KOPT-K1 (cell line): Measurements from ENCODE around the gene TTC36.
"Not testable (repeated sequence)": the region's sequence is repeated elsewhere in the genome, so short reads cannot be mapped to it uniquely, and the experiment has no call there.

Experiments
- H3K27ac ChIP-seq: fragments of 200-600 bp; sonication (generic); 2 replicates; pipeline ENCODE4 v1.5.1; 2016; ENCODE audit warnings: antibody characterized with exemption, mild to moderate bottlenecking, low read depth, low read length; ENCODE audit not compliant: poor library complexity, severe bottlenecking
- H3K36me3 ChIP-seq: fragments of 200-600 bp; sonication (generic); 2 replicates; pipeline ENCODE4 v1.5.1; 2017; ENCODE audit warnings: antibody characterized with exemption, mild to moderate bottlenecking, low read length, moderate library complexity; ENCODE audit not compliant: insufficient read depth
- H3K9me3 ChIP-seq: fragments of 200-600 bp; sonication (generic); 2 replicates; pipeline ENCODE4 v1.5.1; 2017; ENCODE audit warnings: antibody characterized with exemption, low read length, mild to moderate bottlenecking; ENCODE audit not compliant: insufficient read depth, poor library complexity, severe bottlenecking

Gene TTC36, protein sequence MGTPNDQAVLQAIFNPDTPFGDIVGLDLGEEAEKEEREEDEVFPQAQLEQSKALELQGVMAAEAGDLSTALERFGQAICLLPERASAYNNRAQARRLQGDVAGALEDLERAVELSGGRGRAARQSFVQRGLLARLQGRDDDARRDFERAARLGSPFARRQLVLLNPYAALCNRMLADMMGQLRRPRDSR

DNA sequence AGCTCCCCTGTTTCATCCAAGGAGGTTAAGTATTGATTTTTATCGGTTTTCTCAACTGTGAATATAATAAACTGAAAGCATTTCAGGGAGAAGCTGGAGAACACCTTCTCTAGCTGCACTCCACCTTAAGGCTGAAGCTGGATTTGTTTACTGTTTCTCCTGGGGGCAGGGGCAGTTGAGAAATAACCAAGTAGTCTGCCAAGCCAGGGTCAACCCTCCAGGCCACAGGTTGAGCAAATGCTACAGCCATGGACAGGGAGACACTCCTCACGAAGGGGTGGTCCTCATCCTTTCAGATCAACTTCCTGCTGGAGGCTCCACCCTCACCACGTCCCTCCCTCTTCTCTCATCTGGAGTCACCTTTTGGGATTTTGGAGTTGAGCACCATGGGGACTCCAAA is at the start of gene TTC36:
Gene TTC36, plus strand, starts transcription at position 366 of the 400 bp plus-strand sequence. Its CDS starts 21 bp downstream, at position 387.
- H3K27ac ChIP-seq, result no peak within 1 kb of the TSS
- H3K9me3 ChIP-seq, result no peaks in the 10 kb centered on the region
- peaks cover 49% of the 10 kb centered on the region for H3K36me3 ChIP-seq

DNA sequence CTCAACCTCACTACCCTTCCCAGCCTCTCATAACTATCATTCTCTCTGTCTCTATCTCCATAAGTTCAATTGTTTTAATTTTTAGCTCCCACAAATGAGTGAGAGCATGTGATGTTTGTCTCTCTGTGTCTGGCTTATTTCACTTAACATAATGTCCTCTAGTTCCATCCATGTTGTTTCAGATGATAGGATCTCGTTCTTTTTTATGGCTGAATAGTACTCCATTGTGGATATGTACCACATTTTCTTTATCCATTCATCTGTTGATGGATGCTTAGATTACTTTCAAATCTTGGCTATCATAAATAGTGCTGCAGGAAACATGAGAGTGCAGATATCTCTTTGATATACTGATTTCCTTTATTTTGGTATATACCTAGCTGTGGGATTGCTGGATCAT is 46.0 kb upstream of the TTC36 start:
- not testable (repeated sequence) for H3K9me3 ChIP-seq, H3K27ac ChIP-seq
- H3K36me3 ChIP-seq, result peaks cover 100% of the 10 kb centered on the region

DNA sequence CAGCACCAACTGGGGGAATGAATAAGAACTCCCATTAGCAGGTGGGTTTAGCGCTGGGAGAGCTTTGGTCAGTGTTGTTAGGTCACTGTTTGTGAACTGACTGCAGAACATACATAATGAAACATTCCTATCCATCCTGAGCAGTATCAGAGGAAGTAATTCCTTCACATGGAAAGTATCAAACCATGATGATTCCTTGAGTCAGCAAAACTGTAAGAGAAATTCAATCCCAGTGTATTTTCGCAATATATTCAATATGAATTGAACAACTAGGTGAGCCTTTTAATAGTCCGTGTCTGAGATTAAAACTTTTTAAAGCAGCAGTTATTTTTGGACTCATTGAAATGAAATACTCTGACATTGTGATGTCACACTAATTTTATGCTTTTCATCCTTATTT is 42.9 kb upstream of the TTC36 start:
- H3K27ac ChIP-seq, result no peak overlapping the region
- no peaks in the 10 kb centered on the region for H3K9me3 ChIP-seq
- H3K36me3 ChIP-seq, result peaks cover 97% of the 10 kb centered on the region

DNA sequence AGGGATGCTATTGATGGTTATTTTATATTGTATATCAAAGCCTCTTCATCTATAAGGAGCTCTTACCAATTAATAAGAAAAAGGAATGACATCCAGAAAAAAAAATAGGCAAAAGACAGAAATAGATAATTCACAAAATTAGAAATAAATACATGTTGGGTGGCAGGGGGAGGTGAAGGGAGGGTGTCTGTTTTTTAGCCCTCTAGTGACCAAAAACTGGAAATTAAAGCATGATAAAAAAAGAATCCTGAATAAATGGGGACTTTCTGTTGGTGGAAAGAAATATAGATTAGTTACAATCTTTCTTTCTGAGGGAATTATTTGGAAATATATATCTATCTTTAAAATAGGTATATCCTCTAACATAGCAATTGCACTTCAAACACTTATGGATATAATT is 42.0 kb upstream of the TTC36 start:
- H3K27ac ChIP-seq, result no peak overlapping the region
- peaks cover 97% of the 10 kb centered on the region for H3K36me3 ChIP-seq
- no peaks in the 10 kb centered on the region for H3K9me3 ChIP-seq

DNA sequence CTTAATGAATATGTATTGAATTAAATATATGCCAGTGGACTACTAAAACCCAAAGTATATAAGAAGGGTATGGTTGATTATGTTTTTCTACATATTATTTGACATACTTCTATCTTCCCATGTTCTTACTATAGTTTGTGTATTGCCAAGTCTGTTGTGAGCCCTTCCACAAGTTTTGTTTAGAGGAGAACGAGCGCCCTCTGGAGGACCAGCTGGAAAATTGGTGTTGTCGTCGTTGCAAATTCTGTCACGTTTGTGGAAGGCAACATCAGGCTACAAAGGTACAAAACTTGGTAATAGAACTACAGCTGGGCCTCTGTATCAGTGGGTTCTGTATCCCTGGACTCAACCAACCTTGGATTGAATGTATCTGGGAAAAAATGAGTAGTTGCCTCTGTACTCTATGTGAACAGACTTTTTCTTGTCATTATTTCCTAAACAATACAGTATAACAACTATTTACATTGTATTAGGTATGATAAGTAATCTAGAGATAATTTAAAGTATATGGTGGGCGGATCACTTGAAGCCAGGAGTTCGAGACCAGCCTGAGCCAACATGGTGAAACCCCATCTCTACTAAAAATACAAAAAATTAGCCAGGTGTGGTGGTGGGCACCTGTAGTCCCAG is 38.7 kb upstream of the TTC36 start:
- H3K27ac ChIP-seq, result no peak overlapping the region
- no peaks in the 10 kb centered on the region for H3K9me3 ChIP-seq
- H3K36me3 ChIP-seq, result peaks cover 97% of the 10 kb centered on the region

DNA sequence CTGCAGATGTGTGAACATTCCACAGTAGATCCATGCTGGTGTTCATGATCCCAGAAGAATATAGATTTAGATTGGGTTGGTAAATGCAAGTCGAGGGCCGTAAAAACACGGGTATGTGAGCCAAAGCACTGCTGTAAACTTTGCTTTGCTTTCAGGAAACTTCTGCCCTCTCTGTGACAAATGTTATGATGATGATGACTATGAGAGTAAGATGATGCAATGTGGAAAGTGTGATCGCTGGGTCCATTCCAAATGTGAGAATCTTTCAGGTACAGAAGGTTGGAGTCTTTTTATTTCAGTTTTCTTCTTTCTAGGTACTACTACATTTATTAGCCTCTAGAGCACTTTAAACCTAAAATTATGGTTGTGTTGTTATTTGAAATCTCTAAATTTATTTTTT is 36.2 kb upstream of the TTC36 start:
- Histone ChIP-seq H3K36me3 (peaks cover 96% of the 10 kb centered on the region), H3K27ac (no peak overlapping the region), H3K9me3 (no peaks in the 10 kb centered on the region)

DNA sequence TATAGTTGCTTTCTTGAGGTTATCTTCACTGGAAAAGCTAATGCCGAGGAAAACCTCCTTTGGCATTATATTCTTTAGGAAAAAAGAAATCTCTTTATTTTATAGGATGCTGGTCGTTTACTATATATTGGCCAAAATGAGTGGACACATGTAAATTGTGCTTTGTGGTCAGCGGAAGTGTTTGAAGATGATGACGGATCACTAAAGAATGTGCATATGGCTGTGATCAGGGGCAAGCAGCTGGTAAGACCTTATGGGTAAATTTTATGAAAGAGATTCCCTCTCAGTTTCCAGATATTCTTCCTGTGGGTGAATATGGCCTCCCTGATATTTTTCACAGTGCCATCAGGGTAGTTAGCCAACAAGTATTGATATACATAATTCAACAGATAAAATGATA is 29.4 kb upstream of the TTC36 start:
- Histone ChIP-seq H3K36me3 (peaks cover 99% of the 10 kb centered on the region), H3K27ac (no peak overlapping the region), H3K9me3 (no peaks in the 10 kb centered on the region)

DNA sequence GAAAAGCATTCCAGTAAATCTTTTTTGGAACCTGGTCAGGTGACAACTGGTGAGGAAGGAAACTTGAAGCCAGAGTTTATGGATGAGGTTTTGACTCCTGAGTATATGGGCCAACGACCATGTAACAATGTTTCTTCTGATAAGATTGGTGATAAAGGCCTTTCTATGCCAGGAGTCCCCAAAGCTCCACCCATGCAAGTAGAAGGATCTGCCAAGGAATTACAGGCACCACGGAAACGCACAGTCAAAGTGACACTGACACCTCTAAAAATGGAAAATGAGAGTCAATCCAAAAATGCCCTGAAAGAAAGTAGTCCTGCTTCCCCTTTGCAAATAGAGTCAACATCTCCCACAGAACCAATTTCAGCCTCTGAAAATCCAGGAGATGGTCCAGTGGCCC is 24.1 kb upstream of the TTC36 start:
- peaks cover 100% of the 10 kb centered on the region for H3K36me3 ChIP-seq
- no peak overlapping the region for H3K27ac ChIP-seq

DNA sequence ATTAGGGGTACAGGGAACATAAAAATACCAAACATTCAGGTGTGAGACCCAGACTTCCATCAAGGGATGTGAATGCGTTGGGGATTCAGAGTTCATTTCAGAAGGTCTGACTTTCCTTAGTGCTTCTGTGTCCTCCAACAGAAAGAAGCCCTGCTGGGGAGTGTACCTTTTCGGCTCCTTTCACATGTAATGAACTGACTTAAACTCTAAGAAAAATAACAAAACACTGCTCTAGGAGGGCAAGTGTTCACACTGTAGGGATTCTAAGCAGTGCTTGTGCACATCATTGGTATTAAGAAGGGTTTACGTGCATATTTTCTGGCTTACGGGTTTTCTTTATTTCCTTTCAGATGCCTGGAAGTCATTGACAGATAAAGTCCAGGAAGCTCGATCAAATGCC is 15.7 kb upstream of the TTC36 start:
- Histone ChIP-seq H3K36me3 (peaks cover 99% of the 10 kb centered on the region), H3K9me3 (no peaks in the 10 kb centered on the region), H3K27ac (no peak overlapping the region)

More for the DNA sequence above, 24.1 kb upstream of the TTC36 start:
- H3K9me3 ChIP-seq, result no peaks in the 10 kb centered on the region

DNA sequence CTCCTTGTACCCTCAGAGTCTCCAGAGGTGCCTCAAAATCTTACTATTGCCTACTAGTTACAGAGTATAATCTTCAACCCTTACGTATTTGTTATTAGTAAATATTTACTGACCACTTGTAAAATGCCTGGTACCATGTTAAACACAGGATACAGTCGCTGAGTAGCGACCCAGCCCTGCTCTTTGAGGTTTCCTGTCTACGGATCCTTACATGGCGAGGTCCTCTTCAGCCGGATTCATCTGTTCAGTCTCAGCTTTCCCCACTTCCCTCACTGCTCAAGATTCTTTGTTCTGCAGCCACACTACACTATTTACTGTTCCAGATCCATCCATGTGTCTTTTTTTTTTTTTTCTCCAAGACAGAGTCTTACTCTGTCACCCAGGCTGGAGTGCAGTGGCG is 13.2 kb upstream of the TTC36 start:
- H3K36me3 ChIP-seq, result peaks cover 99% of the 10 kb centered on the region
- H3K9me3 ChIP-seq, result no peaks in the 10 kb centered on the region
- no peak overlapping the region for H3K27ac ChIP-seq

DNA sequence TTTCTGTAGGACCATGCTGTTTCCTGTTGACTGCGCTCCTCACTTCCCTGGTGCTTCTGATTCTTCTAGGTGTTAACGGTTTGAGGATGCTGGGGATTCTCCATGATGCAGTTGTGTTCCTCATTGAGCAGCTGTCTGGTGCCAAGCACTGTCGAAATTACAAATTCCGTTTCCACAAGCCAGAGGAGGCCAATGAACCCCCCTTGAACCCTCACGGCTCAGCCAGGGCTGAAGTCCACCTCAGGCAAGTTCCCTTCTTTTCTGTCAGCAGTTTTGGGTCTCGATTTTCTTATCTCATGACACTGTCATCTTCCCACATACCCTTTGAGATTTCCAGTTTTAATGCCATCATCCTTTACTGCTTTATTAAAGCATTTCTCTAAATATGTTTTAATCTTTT is 7.7 kb upstream of the TTC36 start:
- Histone ChIP-seq H3K27ac (no peak overlapping the region), H3K36me3 (peaks cover 100% of the 10 kb centered on the region), H3K9me3 (no peaks in the 10 kb centered on the region)

DNA sequence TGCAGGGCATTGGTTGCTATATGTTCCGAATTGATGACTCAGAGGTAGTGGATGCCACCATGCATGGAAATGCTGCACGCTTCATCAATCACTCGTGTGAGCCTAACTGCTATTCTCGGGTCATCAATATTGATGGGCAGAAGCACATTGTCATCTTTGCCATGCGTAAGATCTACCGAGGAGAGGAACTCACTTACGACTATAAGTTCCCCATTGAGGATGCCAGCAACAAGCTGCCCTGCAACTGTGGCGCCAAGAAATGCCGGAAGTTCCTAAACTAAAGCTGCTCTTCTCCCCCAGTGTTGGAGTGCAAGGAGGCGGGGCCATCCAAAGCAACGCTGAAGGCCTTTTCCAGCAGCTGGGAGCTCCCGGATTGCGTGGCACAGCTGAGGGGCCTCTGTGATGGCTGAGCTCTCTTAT is 5.4 kb upstream of the TTC36 start:
- H3K36me3 ChIP-seq, result peaks cover 92% of the 10 kb centered on the region

DNA sequence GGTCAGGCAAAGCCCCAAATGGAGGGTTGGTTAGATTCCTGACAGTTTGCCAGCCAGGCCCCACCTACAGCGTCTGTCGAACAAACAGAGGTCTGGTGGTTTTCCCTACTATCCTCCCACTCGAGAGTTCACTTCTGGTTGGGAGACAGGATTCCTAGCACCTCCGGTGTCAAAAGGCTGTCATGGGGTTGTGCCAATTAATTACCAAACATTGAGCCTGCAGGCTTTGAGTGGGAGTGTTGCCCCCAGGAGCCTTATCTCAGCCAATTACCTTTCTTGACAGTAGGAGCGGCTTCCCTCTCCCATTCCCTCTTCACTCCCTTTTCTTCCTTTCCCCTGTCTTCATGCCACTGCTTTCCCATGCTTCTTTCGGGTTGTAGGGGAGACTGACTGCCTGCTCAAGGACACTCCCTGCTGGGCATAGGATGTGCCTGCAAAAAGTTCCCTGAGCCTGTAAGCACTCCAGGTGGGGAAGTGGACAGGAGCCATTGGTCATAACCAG is 4.7 kb upstream of the TTC36 start:
- Histone ChIP-seq H3K27ac (no peak overlapping the region), H3K36me3 (peaks cover 92% of the 10 kb centered on the region), H3K9me3 (no peaks in the 10 kb centered on the region)

More for the DNA sequence above, 5.4 kb upstream of the TTC36 start:
- Histone ChIP-seq H3K27ac (no peak overlapping the region), H3K9me3 (no peaks in the 10 kb centered on the region)

DNA sequence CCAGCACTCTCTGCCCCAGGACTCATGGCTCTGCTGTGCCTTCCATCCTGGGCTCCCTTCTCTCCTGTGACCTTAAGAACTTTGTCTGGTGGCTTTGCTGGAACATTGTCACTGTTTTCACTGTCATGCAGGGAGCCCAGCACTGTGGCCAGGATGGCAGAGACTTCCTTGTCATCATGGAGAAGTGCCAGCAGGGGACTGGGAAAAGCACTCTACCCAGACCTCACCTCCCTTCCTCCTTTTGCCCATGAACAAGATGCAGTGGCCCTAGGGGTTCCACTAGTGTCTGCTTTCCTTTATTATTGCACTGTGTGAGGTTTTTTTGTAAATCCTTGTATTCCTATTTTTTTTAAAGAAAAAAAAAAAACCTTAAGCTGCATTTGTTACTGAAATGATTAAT is 2.9 kb upstream of the TTC36 start:
- Histone ChIP-seq H3K36me3 (peaks cover 76% of the 10 kb centered on the region), H3K9me3 (no peaks in the 10 kb centered on the region), H3K27ac (no peak overlapping the region)

DNA sequence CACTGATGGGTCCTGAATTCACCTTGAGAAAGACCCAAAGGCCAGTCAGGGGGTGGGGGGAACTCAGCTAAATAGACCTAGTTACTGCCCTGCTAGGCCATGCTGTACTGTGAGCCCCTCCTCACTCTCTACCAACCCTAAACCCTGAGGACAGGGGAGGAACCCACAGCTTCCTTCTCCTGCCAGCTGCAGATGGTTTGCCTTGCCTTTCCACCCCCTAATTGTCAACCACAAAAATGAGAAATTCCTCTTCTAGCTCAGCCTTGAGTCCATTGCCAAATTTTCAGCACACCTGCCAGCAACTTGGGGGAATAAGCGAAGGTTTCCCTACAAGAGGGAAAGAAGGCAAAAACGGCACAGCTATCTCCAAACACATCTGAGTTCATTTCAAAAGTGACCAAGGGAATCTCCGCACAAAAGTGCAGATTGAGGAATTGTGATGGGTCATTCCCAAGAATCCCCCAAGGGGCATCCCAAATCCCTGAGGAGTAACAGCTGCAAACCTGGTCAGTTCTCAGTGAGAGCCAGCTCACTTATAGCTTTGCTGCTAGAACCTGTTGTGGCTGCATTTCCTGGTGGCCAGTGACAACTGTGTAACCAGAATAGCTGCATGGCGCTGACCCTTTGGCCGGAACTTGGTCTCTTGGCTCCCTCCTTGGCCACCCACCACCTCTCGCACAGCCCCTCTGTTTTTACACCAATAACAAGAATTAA is 2.4 kb upstream of the TTC36 start:
- Histone ChIP-seq H3K27ac (no peak overlapping the region), H3K9me3 (no peaks in the 10 kb centered on the region), H3K36me3 (peaks cover 71% of the 10 kb centered on the region)
